NCI-H2227 (cell line): Measurements from ENCODE around the gene TBC1D4.
"Not testable (repeated sequence)": the region's sequence is repeated elsewhere in the genome, so short reads cannot be mapped to it uniquely, and the experiment has no call there.

ENCODE experiments used
- DNase-seq: peaks from one replicate; lab custom pipeline; 2025; ENCODE audit not compliant: unreplicated experiment; lab: John Stamatoyannopoulos, UW

The TBC1D4 gene

DNA sequence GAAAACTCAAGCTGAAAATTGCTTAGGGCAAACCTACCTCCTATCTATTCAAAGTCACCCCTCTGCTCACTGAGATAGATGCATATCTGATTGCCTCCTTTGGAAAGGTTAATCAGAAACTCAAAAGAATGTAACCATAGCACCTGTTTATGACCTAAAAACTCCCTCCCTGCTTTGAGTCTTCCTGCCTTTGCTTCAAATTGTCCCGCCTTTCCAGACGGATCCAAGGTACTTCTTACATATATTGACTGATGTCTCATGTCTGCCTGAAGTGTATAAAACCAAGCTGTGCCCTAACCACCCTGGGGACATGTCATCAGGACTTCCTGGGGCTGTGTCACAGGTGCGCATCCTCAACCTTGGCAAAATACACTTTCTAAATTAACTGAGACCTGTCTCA lies 118.6 kb downstream of the TBC1D4 start:
- DNase-seq = no peak

DNA sequence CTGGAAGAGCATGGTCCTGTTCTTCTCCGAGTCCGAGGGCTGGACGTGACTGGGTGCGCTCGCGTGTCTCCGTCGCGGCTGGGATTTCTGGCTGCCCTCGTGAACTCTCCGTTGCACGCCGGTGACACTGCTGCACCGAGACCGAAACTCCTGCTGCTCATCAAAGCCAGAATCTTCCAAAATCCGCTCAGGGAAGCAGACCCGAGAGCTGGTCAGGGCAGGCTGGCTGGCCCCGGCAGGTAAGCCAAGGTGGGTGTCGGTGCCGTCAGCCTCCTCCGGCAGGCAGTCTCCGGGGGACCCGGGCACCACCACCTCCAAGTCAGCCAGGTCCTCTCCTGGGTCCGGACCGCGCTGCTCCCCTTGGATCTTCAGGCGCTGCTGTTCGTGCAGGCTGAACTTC lies 119.9 kb downstream of the TBC1D4 start:
- no peak for DNase-seq

DNA sequence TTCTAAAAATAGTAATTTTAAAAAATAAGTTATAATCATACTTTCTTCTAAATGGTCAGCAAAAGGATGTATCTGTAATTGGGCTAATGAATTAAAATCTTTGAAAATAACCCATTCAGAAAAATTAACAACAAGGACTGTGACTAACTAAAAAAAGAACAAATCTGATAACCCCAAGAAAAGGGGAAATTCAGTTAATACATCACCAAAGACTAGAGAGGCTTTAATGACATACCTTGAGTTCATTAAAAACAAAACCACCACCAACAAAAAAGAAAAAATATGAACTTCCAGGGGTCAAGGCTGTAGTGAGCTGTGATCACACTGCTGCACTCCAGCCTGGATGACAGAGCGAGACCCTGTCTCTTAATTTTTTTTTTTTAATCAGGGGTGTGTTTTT lies 121.8 kb downstream of the TBC1D4 start:
- DNase-seq = no peak

DNA sequence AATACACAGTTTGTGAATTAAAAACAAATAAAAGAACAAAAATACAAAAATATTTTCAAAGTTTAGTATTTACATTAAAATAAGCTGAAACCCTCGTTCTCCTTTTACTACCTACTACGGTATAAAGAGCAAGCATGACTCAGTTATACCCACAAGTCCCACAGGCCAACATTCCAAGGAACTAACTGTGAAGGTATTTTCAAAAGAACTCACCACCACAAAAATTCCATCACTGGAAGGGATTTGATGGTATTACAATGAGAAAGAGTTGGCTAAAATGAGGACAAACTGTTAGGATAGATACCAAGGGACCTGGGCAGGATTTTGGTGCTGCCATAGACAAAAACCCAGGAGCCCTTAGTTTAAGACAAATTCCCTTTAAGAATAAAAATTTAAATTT lies 122.7 kb downstream of the TBC1D4 start:
- DNase-seq = no peak

DNA sequence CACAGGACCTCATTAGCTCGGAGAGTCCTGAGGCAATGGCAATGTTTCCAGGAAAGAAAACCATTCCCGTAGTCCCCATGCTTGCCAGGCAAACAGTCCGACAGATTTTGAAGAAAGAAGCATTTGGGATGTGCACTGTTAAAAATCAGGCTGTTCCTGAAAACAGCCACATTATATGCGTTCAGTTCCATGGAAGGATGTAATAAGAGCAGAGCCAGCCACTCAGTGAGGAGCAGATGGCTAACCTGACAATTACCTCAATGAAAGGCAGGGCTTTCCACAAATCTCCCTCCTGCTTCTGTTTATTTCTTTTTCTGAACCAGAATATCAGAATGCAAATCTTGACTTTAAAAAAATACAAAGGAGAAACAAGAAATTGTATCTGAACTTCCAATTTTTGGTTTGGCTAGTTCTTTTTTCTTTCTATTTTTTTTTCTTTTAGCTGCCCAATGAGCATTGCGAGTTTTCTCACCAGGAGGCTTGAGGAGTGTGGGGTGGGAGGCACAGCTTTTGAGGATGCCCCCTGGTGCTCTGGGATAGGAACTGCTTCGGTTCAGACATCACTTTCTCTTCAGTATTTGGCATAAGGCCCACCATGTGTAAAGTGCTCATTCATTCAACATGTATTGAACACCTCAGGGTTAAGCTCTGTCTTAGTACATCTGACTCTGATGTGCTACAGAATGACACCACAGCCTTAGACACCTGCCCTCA lies 124.2 kb downstream of the TBC1D4 start:
- peak; percentile 74 for DNase-seq

DNA sequence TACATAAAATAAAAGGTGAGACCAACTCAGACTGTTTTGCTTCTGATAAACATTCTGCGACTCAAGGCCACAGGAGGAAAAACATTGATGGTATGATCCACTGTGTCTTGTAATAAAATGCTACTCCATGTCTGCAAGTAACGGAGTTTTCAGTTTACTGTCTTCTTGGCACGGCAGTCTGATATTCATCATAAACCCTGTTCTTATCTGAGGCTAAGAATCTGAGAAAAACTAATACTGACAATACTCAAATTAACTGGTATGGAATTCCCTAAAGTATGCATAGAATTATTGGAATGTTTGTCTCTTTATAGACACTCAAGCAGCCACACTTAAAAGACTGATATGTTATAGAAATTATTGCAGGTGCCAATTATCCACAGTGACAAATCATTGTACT lies 125.5 kb downstream of the TBC1D4 start:
- DNase-seq = no peak

DNA sequence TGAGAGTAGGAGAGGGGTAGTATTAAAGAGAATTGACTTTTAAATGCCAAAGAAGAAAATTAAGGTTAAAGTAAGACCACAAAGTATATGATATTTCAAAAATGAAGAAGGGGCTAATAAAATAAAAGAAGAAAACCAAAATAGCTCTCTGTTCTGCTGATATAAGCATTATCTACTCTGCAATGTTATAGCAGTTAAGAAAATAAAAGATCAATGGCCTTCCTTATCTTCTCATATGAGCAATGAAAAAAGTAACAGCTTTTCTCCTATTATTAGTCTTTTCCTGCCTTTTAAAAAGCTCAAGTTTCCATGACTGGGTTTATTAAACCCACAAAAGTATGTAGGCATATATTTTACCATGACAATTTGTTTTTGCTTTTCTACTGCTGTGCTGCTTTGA lies 126.4 kb downstream of the TBC1D4 start:
- DNase-seq = no peak

DNA sequence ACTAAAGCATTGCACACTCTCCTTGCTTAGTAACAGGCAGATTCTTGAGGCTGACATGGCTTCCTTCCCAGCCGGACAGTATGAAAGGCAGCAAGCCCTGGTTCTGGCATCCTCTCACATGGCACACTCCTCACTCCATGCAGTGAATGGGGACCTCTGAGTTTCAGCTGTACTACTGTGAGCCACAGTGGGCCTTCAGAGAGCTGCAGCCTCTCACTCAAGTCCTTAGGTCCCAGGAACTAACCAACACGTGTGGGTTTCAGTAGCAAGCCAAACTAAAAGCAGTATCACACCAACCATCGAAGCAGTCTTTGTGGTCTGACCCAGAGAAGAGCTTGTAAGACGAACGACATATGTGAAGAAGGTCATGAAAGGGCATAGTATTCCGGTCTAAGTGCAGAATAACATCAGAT lies 128.2 kb downstream of the TBC1D4 start:
- DNase-seq = no peak

DNA sequence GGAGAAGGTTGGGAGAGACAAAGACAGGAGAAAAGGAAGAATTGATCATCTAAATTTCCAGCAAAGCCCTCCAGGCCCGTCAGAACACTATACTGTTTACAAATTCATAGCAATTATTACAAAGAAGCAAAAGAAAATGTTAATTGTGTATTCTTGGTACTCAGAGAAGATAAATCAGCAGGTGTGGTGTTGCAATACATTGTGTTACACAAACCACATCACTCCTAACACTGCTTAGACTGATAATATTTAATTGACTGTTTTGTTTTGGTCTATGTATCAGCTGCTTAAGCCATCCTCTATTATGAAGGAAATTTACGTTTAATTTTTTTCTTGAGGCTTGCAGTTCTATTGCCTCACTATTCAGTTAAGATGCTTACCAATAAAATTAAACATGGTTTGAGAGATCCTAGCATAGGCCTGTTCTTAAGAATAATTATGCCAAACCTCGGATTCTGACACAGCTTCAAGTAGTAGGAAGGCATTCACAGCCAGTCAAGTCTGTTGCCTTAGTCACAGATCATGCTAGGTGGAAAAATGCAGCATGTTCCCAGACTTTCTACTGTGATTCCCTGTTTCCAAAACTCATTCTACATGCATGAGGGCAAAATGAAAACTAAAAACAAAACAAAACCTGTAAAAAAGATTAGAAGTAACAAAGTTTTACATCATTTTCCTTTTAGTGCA lies 129.2 kb downstream of the TBC1D4 start:
- DNase-seq = no peak

DNA sequence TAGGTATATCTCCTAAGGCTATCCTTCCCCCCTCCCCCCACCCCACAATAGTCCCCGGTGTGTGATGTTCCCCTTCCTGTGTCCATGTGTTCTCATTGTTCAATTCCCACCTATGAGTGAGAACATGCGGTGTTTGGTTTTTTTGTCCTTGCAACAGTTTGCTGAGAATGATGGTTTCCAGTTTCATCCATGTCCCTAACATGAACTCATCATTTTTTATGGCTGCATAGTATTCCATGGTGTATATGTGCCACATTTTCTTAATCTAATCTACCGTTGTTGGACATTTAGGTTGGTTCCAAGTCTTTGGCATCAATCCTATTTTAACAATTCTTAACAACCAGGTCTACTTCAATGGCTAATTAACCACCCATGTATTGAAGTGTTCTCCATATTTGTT lies 130.4 kb downstream of the TBC1D4 start:
- not testable (repeated sequence) for DNase-seq

DNA sequence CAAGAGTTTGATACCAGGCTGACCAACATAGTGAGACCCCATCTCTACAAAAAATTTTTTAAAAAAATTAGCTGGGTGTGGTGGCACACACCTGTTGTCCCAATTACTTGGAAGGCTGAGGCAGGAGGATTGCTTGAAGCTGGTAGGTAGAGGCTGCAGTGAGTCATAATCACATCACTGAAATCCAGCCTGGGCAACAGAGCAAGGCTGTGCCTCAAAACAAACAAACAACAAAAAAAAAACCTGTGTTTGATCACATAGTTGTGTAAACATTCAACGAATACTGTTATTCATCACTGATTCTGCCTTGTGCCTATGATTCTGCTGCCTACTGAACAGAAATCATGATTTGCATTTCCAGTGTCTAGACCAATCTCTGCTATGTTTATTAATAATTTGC lies 134.0 kb downstream of the TBC1D4 start:
- DNase-seq = no peak

DNA sequence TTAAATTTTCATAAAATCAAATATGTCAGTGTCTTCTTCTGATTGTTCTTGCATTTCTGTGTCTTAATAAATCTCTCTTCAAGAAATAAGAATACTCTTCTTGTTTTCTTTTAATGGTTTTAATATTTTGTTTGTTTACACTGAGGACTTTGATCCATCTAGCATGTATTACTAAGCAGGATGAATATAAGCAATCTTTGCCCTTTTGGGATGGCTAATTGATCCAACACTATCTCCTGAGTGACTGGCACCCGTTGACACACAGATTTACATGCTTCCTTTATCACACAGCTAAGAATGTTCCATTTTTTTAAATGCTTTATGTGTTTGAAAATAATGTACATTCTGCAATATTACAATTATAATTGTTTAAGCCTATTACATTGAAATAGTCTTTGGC lies 134.5 kb downstream of the TBC1D4 start:
- no peak for DNase-seq

DNA sequence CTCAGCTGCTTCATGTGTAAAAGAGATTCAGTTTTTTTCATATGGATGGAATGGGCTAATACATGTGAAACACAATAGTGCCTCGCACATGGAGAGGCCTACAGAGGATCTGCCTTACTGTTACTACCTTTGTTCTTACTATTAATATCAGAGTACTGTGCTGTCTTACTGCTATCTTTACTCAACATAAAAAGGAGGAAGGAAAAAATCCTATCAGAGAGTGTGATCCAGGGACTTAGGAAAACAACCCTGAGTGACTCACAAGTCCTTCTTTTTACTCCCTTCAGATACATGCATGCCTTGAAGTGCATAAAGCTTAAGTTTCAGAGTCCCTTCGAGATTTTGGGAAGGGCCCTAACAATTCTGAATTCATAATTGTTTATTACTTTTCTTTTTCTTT lies 136.8 kb downstream of the TBC1D4 start:
- no peak for DNase-seq

DNA sequence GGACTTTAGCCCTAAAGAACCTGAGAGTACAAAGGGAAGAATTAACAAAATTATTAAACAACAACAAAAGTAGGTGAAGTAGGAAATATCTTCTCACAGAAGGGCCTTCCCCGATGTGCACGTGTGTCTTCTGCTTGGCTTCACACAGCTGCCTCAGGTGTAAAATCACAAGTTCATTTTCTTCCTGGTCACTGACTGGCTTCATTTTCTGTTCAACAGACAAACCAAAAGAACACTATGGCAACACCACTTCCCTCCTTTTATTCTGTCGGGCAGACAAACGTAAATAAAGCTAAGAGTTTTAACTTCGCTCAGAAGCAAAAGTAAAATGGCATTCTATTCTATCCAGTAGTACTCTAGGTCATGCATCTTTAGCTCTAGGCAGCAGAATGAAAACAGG lies 140.9 kb downstream of the TBC1D4 start:
- DNase-seq = no peak

DNA sequence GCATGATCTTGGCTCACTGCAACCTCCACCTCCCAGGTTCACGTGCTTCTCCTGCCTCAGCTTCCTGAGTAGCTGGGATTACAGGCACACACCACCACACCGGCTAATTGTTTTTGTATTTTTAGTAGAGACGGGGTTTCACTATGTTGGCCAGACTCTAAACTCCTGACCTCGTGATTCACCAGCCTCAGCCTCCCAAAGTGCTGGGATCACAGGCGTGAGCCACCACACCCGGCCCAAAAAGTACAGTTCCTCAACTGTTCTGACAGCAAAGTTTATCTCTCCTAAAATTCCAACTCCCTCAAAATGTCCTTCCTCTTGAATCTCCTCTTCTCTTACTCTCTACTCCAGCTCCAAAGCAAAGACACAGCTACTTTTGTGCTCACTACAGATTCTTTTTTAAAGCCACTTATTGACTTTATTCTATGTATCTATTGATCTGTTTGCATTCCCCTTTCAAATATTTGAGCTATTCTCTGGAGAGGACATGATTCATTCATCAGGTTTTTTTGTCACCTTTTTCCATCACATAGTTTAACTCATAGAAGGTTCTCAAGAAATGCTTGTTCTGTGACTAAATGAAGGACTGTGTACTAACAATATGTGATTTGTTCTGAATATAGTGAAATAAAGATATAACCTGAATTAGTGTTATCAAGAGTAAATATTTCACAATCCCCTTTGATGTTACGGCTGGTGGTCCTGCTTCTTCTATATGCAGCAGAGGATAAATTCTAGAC lies 142.2 kb downstream of the TBC1D4 start:
- no peak for DNase-seq

DNA sequence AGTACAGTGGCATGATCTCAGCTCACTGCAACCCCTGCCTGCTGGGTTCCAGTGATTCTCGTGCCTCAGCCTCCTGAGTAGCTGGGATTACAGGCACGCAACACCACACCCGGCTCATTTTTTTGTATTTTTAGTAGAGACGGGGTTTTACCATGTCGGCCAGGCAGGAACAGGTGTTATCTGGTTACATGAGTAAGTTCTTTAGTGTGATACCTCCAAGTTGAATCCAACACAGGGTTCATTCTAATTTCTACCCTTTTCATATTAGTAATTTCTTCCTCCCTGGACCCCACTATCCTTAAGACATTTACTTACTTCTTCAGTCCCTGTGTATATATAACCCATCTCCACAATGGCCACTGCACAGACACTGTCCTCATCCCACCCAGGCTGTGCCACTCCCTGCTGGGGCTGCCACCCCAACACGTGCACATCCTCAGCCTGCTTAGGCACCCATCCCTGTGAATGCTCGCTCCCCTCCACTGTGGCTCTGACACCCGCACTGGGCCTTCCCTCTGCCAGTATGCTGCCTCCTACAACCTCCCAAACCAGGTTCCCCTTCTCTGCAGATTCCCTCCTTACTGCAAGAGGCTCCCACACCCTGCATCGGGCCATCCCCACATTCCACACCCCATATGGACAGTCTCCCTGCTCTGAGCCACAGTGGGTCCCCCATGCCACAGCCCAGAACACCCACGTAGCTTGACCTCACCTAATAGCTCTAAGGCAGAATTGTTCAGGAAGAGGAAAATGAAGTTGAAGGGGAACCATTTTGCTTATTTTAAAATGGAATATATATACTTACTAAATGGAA lies 147.1 kb downstream of the TBC1D4 start:
- no peak for DNase-seq

DNA sequence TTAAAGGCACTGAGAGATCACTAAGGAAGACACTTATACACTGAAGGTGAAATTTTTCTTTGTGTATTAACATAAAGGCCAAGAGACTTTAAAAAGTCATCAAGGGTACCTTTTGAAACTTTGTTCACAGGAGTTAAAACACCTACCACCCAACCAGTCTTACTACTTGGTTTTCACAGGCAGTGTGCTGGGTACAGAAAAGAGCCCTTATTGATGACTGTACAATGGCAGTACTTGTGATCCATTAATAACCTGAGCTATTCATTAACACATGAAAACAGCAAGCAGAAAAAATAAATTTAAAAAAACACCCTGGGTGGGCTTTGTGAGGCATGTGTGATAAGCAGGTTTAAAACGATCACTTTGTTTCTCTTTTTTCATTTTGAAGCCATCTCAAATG lies 148.9 kb downstream of the TBC1D4 start:
- no peak for DNase-seq

DNA sequence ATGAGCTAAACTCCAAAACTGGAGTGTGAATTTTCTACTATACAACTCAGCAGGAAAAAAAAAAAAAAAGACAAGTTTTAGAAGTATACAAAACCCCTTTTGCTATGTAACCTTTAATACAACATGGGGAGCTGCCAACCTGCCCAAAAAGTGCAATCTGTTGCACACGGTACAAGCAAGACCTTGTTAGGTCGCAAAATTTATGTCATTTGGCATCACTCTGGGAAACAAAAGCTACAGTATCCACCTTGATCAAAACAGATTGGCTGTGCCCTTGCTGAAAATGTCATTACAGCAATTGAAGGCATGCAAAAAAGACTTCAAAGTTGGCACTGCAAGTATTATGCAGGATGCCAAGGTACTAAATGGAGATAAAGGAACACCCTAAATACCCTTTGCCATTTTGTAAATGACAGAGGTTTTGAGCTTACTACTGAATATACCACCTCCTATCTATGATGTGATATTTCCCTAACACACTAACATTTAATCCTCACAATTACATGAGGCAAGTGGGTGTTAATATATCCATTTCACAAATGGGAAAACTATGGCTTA lies 150.1 kb downstream of the TBC1D4 start:
- no peak for DNase-seq

DNA sequence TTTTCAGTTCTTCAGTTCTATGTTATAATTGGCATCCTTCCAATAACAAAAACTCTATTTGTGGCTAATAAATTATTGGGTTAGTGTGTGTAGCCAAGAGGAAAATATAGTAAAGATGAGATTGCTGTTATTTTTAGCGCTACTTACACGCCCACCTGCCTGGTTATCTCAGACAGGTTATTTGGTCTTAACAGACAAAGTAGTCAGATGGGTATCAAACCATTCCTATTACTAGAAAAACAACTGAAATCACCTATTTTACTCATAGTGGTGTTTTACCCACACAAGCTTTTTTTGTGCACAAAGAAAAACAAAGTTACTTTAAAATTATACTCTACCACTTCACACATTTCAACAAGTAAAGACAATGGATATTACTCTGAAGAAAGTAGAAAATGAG lies 151.2 kb downstream of the TBC1D4 start:
- no peak for DNase-seq

DNA sequence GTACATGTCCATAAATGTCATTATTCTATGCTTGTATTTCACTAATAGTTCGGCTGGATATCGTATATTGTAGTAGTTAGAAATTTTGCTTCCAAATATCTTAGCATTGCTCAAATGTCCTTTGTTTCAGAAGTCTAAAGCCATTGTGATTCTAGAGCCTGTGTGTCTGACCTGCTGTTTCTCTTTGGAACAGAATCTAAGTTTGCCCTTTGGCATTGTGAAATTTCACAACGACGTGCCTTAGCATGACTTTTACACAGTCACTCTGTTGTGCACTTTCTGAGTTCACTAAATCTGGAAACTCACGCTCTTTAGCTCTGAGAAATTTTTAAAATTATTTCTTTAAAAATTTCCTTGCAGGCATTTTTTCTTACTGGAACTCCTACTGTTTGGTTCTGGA lies 152.2 kb downstream of the TBC1D4 start:
- DNase-seq = no peak

DNA sequence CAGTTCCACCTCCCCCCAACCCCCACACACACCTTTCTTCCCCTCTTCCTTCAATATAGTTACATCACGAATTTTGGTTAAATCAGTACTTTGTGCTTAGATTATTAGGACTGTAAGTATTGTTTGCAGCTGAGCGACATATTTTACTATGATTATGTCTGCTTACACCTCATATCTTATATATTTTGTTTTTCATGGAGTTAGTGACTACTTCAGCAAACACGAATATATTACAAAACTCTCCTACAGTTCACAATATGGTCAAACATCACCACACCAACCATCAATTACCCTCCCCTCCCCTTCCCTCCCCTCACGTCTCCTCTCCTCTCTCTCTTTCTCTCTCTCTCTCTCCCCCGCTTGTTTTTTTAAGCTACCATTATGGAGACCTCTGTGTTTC lies 152.9 kb downstream of the TBC1D4 start:
- no peak for DNase-seq
